GM12865 (cell line): ENCODE data around the gene PDE9A.

Source experiments
- DNase-seq: peaks from one replicate; pipeline ENCODE4 v3.0.0; 2010; ENCODE audit warnings: low read depth
- H3K4me3 ChIP-seq: 2 replicates; pipeline ENCODE4 v1.5.1; 2011; ENCODE audit warnings: mild to moderate bottlenecking, low read depth, low read length, control low read depth
- CTCF ChIP-seq: IDR thresholded peaks from 2 replicates; pipeline ENCODE4 v1.5.1; 2011; ENCODE audit warnings: low read length, control low read depth, low read depth, inconsistent platforms; ENCODE audit not compliant: insufficient read depth; ENCODE audit errors: missing control alignments

The PDE9A gene

GRCh38 chr21:42777757-42778344, 124.4 kb downstream of the PDE9A start:
- TF ChIP-seq CTCF, result no peak
- no peak overlapping the region for H3K4me3 ChIP-seq
- DNase-seq, result peak; percentile 48

- H3K4me3 ChIP-seq, result no peak overlapping the region
- DNase-seq, result no peak
- TF ChIP-seq CTCF, result no peak
Measured at GRCh38 chr21:42779431-42779861, 126.0 kb downstream of the PDE9A start.

- TF ChIP-seq CTCF, result no peak
- H3K4me3 ChIP-seq, result no peak overlapping the region
- DNase-seq, result no peak
Measured at GRCh38 chr21:42780617-42781016, 127.2 kb downstream of the PDE9A start.

GRCh38 chr21:42781150-42781970, 127.9 kb downstream of the PDE9A start:
- no peak for DNase-seq
- TF ChIP-seq CTCF, result no peak
- H3K4me3 ChIP-seq, result no peak overlapping the region

DNA sequence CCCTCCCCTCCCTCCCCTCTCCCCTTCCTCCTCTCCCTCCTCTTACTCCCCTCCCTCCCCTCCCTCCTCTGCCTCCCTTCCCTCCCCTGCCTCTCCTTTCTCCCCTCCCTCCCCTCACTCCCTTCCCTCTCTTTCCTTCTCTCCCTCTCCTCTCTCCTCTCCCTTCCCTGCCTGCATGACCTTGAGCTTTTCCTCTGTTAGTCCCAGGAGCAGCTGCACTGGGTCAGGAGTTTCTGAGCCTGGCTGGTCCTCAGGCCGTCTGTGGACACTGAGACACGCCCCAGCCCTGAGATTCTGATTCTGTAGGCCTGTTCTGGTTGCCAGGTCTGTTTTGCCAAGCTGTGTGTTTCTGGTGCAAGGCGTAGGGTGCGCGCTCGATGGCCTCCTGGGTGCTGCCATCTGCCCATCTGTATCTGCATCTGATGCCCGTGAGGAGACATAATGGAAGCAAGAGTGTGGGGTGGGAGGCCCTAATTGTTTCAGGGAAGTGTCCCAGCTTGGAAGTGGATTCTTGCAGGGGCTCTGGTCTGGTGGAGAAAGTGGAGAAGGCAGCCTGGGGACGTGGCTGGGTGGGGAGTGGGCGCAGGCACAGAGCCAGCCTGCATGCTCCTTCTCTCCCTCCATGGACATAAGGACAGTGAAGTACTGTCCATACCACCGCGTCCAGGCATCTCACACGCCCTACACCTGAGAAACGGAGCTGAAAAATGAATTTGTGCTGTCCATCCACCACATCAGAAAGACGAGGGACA, 128.7 kb downstream of the PDE9A start:
- no peak for TF ChIP-seq CTCF
- DNase-seq, result no peak
- no peak overlapping the region for H3K4me3 ChIP-seq

DNA sequence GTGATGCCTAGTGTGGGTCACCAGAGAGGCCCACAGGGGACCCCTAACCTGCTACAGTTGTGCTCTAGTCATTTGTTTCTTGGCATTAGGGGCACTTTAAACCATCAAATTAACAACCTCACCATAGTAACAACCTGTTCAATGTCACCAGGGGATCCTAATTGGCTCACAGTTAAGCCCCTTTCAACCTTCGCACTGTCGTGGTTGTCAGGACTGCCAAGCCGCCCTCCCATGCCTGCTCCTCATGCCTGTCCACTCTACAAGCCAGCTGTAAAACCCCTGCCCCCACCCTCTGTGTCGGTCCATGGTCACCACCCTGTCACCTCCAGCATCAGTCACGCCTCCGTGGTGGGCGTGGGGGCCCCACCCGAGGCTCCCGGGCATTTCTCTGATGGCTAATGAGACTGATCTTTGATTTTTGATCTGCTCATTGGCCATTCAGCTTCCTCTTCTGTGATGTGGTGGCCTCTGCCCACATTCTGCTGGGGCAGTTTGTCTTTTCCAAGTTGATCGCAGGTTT, 129.4 kb downstream of the PDE9A start:
- DNase-seq, result no peak
- no peak overlapping the region for H3K4me3 ChIP-seq
- TF ChIP-seq CTCF, result no peak
